KMS-11 (cell line): ENCODE data around the gene TMEM82.

Experiments
- H2AFZ ChIP-seq: fragments of 200-600 bp; sonication (generic); 2 replicates; pipeline ENCODE4 v1.6.1; 2016; ENCODE audit warnings: antibody characterized with exemption, mixed run types, low read depth
- H3K27ac ChIP-seq: fragments of 200-600 bp; sonication (generic); 2 replicates; pipeline ENCODE4 v1.6.1; 2016; ENCODE audit warnings: mild to moderate bottlenecking, mixed run types
- H3K27me3 ChIP-seq: fragments of 200-600 bp; sonication (generic); 2 replicates; pipeline ENCODE4 v1.6.1; 2017; ENCODE audit warnings: mild to moderate bottlenecking, low read depth, mixed run types, moderate library complexity; ENCODE audit not compliant: insufficient read depth
- H3K36me3 ChIP-seq: fragments of 200-600 bp; sonication (generic); 2 replicates; pipeline ENCODE4 v1.6.1; 2017; ENCODE audit warnings: mild to moderate bottlenecking, mixed run types; ENCODE audit not compliant: insufficient read depth
- H3K4me1 ChIP-seq: fragments of 200-600 bp; sonication (generic); 2 replicates; pipeline ENCODE4 v1.6.1; 2016; ENCODE audit warnings: mild to moderate bottlenecking, low read depth, mixed run types; ENCODE audit not compliant: poor library complexity, severe bottlenecking
- H3K4me2 ChIP-seq: fragments of 200-600 bp; sonication (generic); 2 replicates; pipeline ENCODE4 v1.7.0; 2016; ENCODE audit warnings: mild to moderate bottlenecking, mixed run types
- H3K4me3 ChIP-seq: fragments of 200-600 bp; sonication (generic); IDR thresholded peaks from 2 replicates; pipeline ENCODE4 v1.6.1; 2017; ENCODE audit warnings: low read depth, low read length, mixed read lengths; ENCODE audit not compliant: insufficient read depth
- H3K79me2 ChIP-seq: fragments of 200-600 bp; sonication (generic); 2 replicates; pipeline ENCODE4 v1.6.1; 2016; ENCODE audit warnings: low read depth, mixed run types; ENCODE audit not compliant: insufficient read depth
- H3K9ac ChIP-seq: fragments of 200-600 bp; sonication (generic); 2 replicates; pipeline ENCODE4 v1.6.1; 2016; ENCODE audit warnings: mild to moderate bottlenecking, mixed run types
- H4K20me1 ChIP-seq: fragments of 200-600 bp; sonication (generic); 2 replicates; pipeline ENCODE4 v1.6.1; 2016; ENCODE audit warnings: mild to moderate bottlenecking, mixed run types; ENCODE audit not compliant: insufficient read depth
- TF ChIP-seq, protein P1 (sequence below): fragments of 200-600 bp; sonication (generic); conservative IDR thresholded peaks from 2 replicates; pipeline ENCODE4 v1.6.1; 2017; ENCODE audit warnings: low read depth, mild to moderate bottlenecking, antibody characterized with exemption, low read length, moderate library complexity, mixed read lengths

Gene TMEM82

DNA sequence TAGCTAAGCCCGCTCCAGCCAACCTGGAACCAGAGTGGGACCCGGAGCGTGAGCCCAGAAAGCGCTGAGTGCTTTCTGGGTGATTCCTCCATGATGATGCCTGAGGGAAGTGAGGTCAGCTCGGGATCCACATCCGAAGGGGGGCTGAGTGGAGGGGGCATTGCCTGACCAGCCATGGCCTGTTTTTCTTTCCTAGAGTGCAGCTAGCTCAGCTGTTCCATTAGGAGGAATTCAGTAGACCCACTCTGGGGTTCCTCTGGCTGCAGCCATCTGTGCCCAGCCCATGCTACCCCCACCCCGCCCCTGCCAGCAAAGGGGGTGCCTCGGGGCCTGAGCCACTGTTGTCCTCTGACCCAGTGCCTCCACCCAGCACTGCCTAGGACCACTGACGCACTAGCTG, 15.8 kb upstream of the TMEM82 start:
- no peak overlapping the region for H3K4me3 ChIP-seq
- no peaks in the 10 kb centered on the region for H3K79me2 ChIP-seq
- 0 out of 2 replicates have a peak, but pooled peaks cover 4% of the 10 kb centered on the region for H3K36me3 ChIP-seq
- no peak overlapping the region for H3K4me2 ChIP-seq
- TF ChIP-seq, protein P1, sequence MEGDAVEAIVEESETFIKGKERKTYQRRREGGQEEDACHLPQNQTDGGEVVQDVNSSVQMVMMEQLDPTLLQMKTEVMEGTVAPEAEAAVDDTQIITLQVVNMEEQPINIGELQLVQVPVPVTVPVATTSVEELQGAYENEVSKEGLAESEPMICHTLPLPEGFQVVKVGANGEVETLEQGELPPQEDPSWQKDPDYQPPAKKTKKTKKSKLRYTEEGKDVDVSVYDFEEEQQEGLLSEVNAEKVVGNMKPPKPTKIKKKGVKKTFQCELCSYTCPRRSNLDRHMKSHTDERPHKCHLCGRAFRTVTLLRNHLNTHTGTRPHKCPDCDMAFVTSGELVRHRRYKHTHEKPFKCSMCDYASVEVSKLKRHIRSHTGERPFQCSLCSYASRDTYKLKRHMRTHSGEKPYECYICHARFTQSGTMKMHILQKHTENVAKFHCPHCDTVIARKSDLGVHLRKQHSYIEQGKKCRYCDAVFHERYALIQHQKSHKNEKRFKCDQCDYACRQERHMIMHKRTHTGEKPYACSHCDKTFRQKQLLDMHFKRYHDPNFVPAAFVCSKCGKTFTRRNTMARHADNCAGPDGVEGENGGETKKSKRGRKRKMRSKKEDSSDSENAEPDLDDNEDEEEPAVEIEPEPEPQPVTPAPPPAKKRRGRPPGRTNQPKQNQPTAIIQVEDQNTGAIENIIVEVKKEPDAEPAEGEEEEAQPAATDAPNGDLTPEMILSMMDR = no peak
- no peak overlapping the region for H2AFZ ChIP-seq
- no peaks in the 10 kb centered on the region for H4K20me1 ChIP-seq
- no peak overlapping the region for H3K9ac ChIP-seq
- no peaks in the 10 kb centered on the region for H3K27me3 ChIP-seq
- H3K27ac ChIP-seq = no peak overlapping the region
- H3K4me1 ChIP-seq = no peaks in the 10 kb centered on the region

DNA sequence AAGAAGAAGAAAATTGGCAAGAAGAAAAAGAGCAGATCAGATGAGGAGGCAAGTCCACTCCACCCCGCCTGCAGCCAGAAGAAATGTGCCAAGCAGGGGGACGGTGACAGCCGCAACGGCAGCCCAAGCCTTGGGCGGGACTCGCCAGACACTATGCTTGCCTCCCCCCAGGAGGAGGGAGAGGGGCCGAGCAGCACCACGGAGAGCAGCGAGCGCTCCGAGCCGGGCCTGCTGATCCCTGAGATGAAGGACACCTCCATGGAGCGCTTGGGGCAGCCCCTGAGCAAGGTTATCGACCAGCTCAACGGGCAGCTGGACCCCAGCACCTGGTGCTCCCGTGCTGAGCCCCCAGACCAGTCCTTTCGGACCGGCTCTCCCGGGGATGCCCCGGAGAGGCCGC, 15.3 kb upstream of the TMEM82 start:
- Histone ChIP-seq H3K27me3 (no peaks in the 10 kb centered on the region), H3K9ac (no peak overlapping the region), H3K4me3 (no peak overlapping the region), H3K4me2 (no peak overlapping the region), H3K36me3 (0 out of 2 replicates have a peak, but pooled peaks cover 4% of the 10 kb centered on the region), H4K20me1 (no peaks in the 10 kb centered on the region), H3K27ac (no peak overlapping the region), H2AFZ (no peak overlapping the region), H3K79me2 (no peaks in the 10 kb centered on the region), H3K4me1 (no peaks in the 10 kb centered on the region)
- TF ChIP-seq, protein P1 = no peak

DNA sequence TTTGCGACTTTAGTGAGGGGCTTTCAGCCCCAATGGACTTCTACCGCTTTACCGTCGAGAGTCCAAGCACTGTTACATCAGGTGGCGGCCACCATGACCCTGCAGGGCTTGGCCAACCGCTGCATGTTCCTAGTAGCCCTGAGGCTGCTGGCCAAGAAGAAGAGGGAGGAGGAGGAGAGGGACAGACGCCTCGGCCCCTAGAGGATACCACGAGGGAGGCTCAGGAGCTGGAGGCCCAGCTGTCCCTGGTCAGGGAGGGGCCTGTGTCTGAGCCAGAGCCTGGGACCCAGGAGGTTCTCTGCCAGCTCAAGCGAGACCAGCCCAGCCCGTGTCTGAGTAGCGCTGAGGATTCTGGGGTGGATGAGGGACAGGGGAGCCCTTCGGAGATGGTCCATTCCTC, 14.9 kb upstream of the TMEM82 start:
- H3K4me1 ChIP-seq = no peaks in the 10 kb centered on the region
- 0 out of 2 replicates have a peak, but pooled peaks cover 4% of the 10 kb centered on the region for H3K36me3 ChIP-seq
- H3K27ac ChIP-seq = no peak overlapping the region
- no peak overlapping the region for H2AFZ ChIP-seq
- no peak overlapping the region for H3K4me3 ChIP-seq
- no peaks in the 10 kb centered on the region for H3K27me3 ChIP-seq
- H4K20me1 ChIP-seq = no peaks in the 10 kb centered on the region
- H3K4me2 ChIP-seq = no peak overlapping the region
- H3K79me2 ChIP-seq = no peaks in the 10 kb centered on the region
- TF ChIP-seq, protein P1 = no peak
- no peak overlapping the region for H3K9ac ChIP-seq

DNA sequence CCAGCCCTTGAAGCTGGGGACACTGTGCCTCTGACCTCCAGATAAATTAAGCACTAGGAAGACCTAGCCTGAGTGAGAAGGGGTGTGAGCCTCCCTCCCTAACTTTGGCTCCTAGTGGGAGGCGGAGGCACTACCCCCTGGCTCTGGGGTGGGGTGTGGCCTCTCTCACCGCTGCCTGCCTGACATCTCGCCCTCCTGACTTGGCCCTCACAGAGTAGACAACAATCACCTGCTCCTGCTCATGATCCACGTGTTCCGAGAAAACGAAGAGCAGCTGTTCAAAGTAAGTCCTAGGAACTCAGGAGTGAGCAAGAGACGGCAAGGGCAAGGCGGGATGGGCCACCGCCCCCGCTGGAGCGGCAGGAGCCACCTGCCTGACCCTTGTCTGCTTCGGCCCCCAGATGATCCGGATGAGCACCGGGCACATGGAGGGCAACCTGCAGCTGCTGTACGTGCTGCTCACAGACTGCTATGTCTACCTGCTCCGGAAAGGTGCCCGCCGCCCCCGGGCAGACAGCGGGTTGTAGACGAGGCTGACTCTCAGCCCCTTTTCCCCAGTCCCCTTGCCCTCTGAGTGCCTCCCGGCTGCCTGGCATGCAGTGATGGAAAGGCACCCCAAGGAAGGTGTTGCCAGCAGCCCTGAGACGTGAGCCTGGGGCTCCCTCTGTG, 14.3 kb upstream of the TMEM82 start:
- no peak overlapping the region for H3K27ac ChIP-seq
- 0 out of 2 replicates have a peak, but pooled peaks cover 4% of the 10 kb centered on the region for H3K36me3 ChIP-seq

More for the DNA sequence above, 14.3 kb upstream of the TMEM82 start:
- TF ChIP-seq, protein P1 = no peak
- no peak overlapping the region for H3K4me2 ChIP-seq
- no peaks in the 10 kb centered on the region for H3K79me2 ChIP-seq
- no peak overlapping the region for H2AFZ ChIP-seq
- no peaks in the 10 kb centered on the region for H3K4me1 ChIP-seq
- H3K9ac ChIP-seq = no peak overlapping the region
- no peak overlapping the region for H3K4me3 ChIP-seq
- no peaks in the 10 kb centered on the region for H4K20me1 ChIP-seq
- no peaks in the 10 kb centered on the region for H3K27me3 ChIP-seq
